ENCODE measurements around the gene PCDH1. TPM values are rescaled to one million over a fixed set of nuclear protein-coding genes. Genes with fewer than 3 reads are reported as not detected.
"Not testable (repeated sequence)": the region's sequence is repeated elsewhere in the genome, so short reads cannot be mapped to it uniquely, and the experiment has no call there.

PCDH1 gene
- polyA plus RNA-seq, 12 donors: 12.4 to 23.6 (median 15.2) TPM; not detected in 1

DNA sequence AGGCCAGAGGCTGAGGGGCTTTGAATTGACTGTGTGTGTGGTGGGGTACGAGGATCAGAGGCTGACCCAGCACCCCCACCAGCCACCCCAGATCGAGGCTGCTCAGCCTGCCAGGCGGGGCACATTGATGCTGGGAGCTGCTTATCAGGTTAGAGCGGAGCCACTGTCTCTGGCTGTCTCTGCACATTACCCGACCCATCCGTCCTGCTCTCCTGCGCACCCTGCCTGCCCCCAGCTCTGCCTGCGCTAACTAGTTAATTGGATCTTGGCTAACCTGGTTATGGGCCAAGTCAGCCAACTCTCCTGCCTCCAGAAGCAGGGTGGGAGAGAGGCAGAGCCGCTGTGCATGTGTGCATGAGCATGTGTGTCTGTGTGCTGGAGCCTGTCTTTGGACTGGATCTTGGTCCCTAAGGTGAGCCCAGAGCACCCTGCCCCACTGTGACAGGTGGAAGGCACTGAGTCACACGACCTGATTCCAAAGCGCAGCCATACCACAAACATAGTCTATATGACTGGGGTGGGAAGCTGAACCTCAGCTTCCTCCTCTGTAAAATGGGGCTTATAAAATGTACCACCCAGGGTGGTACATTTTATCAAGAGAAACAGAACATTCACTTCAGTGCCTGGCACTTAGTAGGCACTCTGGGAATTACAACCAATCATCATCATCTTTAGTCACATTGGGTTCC is 39.7 kb downstream of the PCDH1 start:
- no peak for DNase-seq

DNA sequence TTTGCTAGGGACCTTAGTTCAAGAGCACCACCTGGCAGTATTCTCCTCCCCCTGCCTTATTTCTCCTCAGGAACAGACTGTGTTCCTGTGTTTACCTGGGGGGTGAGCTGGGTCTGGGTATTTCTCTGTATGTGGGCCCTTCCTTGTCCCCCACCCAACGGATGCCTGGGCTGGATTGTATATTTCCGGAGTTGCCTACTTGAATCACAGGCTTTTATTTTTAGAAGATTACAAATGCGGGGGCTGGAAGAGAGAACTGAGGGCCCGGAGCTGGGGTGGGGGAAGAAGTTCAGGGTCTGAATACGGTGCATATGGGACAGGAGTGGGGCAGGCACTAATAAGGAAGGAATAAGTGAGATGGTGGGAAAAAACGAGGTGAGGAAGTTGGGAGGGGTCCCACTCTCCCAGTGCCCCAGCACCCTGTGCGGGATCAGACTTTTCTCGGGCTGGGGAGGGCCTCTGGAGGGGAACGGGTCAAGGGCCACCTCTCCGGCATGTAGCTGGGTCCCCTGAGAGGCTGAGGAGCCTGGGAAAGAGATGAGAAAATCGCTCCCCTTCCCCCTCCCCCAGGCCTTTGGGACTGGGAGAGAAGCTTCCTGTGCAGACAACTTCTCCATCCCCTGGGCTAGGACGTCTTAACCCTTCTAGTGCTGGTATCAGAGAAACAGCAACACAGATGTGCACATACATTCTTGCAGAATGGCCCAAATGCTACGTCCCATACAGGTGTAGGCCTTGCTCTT is 42.1 kb downstream of the PCDH1 start:
- DNase-seq: no peak

DNA sequence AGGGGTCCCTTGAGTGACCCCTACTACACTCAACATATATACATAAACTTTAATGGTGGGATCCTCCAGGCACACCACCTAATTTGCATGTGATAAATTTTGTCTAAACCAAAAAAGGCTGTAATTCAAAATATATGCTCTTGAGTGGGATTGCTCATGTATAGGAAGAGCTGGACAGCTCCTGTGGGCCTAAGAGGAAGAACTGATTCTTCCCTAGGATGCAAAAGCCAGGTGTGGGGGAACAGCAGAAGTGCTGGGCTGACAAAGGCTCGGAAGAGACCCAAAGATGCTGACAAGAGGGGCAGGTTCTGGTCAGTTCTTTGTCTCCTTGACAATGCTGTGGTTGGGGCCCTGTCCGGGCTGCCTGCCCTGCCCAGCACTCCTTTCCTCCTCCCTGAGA is 43.9 kb downstream of the PCDH1 start:
- no peak for DNase-seq

- DNase-seq: no peak
These were observed 46.1 kb downstream of the PCDH1 start for GRCh38 chr5:141832131-141832530.

DNA sequence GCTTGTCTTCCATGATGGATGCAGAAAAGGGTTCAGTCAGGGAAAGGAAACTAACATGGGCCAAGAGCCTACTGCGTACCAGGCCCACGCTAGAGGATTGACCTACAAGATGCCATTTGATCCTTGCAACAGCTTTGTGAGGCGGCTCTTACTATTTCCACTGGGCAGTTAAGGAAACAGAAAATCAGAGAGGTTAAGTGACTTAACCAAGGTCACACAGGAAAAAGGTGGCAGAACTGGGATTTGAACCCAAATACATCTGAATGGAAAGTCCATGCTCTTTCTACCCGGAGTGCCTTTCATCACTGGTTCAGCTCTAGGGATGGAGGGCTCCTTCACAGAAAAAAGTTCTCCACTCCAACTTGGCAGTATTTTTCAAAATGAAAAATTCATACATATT is 50.0 kb downstream of the PCDH1 start:
- DNase-seq: no peak

DNA sequence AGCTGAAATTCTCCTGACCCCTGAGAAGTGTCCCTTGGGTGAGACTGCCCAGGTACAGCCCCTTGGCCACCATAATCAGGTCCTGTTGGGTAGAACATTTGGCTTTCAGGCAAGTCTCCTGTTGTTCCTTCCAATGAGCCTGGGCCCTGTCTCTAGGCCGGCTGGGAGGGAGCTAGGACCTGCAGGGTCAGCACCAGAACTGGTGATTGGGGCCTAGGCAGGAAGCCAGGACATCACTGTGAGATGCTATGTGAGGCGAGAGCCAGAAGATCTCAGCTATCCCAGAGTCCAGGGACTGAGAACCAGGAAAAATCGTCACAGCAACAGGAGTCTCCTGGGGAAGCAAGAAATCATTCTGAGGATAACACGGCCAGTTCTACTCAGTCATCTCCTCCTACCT is 51.5 kb downstream of the PCDH1 start:
- DNase-seq: no peak

- no peak for DNase-seq
These were observed 52.2 kb downstream of the PCDH1 start for GRCh38 chr5:141825791-141826560.

DNA sequence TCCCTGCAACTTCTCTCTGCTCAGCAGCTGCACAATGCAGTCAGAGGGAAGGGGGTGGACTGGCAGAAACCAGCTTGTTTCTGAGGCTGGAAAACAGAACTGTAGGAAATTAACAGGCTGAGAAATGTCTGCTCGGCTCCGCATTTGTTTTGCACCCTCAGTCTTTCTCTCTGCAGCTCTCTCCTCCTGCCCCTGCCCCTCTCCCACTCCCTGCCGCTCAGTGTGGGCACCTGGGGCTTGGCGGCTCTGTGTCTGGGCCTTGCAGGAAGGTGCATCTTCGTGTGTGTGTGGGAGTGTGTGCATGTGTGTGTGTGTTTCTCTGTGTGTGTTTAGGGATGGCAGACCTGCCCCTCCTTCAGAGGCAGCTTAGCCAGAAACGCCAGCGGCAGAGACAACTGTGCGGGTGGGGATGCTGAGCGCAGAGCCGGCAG is 53.0 kb downstream of the PCDH1 start:
- no peak for DNase-seq

DNA sequence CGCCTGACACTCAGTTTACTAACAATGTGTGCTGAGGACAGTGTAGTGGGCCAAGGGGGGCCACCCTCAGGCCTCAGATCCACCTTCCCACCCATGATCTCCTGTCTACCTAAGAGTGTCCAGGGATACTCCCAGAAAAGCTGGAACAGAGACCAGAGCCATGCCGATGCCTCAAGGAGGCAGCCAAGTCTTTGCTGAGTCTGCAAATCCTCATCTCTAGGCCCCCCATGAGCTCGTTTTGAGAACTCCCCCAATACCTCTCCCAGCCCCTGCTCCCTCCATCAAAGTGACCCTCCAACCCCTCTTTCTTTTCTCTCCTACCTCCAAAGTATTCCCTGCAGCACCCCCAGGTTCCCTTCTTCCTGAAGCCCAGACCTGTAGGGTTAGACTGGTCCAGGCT is 53.5 kb downstream of the PCDH1 start:
- no peak for DNase-seq

DNA sequence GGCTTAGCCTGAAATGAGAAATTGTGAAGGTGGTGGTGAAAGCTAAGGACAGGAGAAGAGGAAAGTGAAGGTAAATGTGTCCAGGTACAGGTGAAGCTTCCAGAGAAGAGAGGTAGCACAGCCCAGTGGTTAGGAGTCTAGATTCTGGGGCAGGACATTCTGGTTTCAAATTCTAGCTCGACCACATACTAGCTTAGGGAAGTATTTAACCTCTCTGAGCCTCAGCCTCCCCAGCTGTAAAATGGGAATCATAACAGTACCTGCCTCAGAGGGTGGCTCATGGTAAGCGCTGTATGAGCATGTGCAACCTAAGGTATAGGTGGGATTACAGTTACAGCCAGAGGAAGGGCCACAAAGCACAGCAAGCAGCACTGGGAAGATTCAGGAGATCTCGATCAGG is 55.2 kb downstream of the PCDH1 start:
- DNase-seq: no peak

DNA sequence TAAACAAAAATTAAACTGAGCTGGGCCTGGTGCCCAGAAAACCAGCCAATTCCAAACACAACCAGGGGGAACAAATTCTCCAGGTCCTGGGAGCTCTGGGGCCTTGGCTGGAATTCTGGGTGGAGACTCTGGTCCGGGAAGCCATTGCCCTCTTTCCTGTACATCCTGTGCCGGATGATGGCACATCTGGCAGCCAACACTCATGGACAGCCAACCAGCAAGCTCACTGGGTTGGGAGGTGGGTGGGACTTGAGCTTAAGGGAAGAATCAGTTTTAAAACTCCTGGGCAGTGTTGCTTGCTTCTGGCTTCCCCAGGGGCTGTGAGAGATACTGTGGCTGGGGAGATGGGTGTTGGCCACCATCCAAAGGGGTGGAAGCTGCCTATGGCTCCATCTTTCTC is 56.1 kb downstream of the PCDH1 start:
- DNase-seq: no peak

DNA sequence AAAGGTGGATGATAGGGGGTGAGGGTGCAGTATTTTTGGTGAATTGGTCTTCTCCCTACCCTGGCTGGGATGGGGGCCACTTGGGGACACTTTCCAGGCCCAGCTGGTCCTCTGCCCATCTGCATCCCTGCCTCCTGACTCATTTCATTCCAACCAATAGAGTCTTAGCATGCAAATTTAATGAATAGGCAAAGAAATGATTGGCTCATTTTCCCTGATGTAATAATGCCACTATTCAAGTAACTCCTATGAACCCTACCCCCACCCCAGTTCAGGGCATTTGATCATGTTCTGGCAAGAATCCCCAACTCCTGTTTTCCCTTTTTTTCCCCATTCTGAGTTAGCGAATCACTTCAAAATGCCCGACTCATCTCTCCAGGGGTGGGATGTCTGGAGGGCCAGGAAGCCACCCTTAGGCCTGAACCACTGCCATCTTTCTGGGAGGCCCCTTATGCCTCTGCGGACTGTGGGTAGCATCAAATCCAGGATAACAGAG is 56.7 kb downstream of the PCDH1 start:
- no peak for DNase-seq

- not testable (repeated sequence) for DNase-seq
These were observed 57.5 kb downstream of the PCDH1 start for GRCh38 chr5:141820686-141821085.

DNA sequence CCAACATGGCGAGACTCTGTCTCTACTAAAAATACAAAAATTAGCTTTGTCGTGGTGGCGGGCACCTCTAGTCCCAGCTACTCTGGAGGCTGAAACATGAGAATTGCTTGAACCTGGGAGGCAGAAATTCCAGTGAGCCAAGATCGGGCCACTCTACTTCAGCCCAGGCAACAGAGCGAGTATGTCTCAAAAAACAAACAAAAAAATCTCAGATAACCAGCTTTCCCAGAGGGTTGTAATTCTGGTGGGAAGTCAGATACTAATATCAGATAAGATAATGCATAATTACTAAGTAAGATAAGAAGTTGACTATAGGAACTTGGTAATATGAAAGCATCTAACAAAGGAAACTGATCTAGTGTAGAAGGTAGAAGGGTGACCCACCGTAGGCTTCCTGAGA is 60.6 kb downstream of the PCDH1 start:
- DNase-seq: no peak

DNA sequence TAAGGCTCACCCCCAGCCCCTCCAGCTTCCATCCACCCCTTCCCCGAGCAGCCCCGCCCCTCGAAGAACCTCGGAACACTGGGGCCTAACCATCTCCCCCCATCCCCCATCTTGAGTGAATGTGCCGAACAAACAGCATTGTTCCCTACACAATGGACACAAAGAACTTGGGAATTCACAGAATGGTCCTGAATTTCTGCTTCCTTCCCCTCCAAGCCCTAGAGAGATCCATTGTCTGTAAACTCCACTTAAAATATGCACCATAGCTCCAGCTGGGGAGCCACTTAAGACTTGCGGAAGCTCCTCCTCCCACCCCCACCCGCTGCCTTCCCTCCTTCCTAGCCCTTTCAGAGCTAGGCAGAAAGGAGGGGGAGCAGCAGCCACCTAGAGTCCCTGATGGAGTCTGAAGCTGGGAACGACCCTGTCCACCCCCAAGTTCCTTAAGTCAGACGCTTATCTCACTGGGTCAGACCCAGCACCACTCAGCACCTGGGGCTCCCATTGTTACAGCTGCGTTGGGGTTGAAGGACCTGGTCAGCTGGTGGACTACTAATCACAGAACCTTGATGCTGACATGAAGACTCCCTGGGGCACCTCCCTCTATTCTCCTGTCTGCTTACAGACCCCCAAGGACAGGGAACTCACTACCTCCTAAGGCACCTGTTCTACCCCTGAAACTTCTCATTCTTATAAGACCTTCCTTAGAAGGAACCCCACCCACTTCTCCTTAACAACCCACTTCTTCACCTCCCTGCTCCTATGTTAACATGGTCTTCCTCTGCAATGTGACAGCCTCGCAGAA is 61.4 kb downstream of the PCDH1 start:
- DNase-seq: no peak

DNA sequence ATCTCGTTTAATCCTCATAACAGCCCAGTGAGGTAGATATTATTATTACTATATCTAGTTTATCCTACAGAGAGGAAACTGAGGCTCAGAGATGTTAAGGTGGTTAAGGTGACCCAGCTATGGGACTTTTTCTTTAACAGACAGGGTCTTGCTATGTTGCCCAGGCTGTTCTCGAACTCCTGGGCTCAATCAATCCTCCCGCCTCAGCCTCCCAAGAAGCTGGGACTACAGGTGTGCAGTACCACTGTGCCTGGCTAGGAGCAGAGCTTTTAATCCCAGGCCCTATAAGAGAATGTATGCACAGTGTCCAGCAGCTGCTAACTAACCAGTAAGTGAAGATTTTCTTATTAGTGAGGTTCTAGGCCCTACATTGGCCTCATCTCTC is 62.4 kb downstream of the PCDH1 start:
- no peak for DNase-seq

DNA sequence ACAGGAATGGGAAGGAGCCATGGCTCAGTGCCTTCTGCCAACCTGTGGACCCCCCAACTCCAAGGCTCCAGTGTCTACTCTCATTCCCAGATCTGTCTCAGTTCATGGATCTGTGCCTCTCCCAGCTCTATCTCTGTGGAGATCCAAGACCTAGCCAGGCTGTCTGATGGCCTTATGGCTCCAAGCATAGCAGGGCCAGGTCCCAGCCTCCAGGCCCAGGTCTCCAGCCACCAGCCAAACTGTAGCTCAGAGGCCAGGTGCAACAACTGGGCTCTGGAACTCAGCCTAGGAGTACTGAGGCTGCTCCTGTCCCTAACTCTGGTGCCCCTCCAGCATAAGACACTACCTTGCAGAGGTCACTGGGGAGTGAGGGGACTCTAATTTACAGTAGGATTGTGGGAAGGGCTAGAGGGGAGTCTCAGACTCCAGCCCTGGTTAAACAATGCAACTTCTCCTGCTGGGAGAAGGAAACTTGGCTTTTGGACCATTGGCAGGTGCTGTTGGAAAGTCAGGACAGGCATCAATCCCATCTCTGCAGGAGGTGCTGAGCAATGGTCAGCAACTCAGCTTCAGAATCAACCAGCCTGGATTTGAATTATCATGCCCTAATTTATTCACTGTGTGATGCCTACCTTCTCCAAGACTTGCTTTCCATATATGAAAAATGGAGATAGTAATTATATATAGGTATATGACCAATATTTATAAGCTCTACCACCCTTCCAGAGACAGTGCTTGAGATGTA is 63.0 kb downstream of the PCDH1 start:
- DNase-seq: no peak

DNA sequence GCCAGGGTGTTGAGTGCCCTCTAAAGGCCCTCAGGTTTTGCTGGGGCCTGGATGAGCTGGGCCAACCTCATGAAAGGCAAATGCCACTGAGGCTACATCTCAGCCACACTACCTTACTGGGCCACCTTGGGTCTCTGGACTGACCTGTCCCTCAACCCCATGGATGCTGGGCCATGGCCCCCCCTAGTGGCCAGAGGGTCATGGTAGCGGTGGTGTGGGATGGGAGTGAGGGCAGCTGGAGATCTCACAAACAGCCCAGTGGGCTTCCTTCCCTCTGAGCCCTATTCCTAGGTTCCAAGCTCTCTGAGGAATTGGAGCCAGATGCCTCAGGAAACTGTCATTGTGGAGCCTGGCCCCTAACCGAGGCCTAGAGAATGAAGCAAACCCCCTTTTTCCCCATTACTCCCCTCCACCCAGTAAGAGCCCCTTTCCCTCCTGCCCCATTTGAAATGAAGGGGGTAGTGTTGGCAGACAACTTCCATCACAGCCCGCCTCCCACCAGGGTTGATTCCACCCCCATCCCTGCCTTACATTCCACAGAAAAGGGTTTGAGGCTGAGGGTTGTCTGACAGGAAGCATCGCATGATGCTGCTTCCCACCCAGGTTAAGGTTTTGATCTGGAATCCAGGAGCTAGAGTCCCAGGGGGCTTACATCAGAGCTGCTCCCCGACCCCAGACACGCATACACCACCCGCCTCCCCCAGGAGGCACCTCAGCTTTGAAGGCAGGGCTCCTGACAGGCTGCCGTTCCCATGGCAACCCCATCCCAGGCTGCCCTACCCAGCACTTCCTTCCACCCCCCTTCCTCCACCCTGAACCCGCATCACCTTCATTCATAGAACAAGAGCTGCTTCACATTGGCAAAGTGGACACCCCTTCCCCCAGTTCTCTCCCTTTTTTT is 63.9 kb downstream of the PCDH1 start:
- DNase-seq: no peak

DNA sequence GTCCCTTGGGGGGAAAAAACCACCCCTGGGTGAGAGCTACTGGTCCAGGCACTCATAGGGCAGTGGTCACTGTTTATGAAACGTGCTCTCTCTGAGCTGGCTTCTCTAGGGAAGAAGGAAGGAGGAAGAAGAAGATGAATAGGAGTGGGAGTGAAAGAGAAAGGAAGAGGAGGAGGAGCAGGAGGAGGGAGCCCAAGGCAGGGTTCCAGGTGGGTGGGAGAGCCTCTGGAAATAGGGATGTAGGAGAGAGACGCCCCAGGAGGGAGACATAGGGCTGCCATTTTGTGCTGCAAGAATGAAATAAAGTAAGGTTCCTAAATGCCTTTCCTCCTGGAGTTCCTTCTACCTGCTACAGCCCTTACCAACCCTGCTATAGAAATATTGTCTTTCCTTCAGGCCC is 65.7 kb downstream of the PCDH1 start:
- no peak for DNase-seq

Measured in muscle of arm (tissue), 12 donors.